Smooth muscle cell of the pulmonary artery (primary cell): Measurements from ENCODE around the gene CDRT4. TPM values are rescaled to one million over a fixed set of nuclear protein-coding genes. Genes with fewer than 3 reads are reported as not detected.

Experiments
- total RNA-seq: library from RNA; depleted of rRNA; stranded (reverse); fragments of >200 nt; gene quantifications from 2 replicates; pipeline ENCODE4 v1.2.3, GENCODE V29; 2014

Gene CDRT4
- 3.4 and 6.7 TPM in 2 replicates for total RNA-seq

DNA sequence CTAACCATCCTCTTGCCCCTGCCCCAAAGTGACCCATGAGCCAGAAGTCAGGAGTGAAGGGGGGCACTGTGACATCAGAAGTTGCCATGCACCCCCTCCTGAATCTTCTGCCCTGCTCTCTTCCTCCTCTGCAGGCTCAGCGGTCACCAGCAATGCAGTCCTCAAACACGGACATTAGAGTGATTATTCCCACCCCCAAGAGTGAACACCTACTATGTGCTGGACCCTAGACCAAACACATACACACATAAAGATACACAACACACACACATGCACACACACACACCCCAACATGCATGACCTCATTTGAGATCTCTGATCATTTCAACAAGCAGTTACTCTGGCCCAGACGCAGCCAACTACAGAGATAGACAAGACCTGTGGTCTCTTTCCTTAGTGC is at the start of gene CDRT4:
Gene CDRT4, minus strand, starts transcription at position 30 of the 400 bp plus-strand sequence. CDS start 27,383 bp downstream, outside the sequence.

Other genes starting within 250 kb of the CDRT4 start
- 68.1 and 78.1 TPM in 2 replicates for gene PMP22, start 202.3 kb downstream of the CDRT4 start, total RNA-seq
- 0.20 and 0.91 TPM in 2 replicates for gene TEKT3, start 126.0 kb downstream of the CDRT4 start, total RNA-seq
- gene TVP23C, start 95.9 kb upstream of the CDRT4 start, total RNA-seq = 31.9 and 32.8 TPM in 2 replicates
- 0.20 and 1.6 TPM in 2 replicates for gene FBXW10B, start 152.1 kb upstream of the CDRT4 start, total RNA-seq
- gene TRIM16, start 216.7 kb upstream of the CDRT4 start, total RNA-seq = 59.2 and 62.9 TPM in 2 replicates
- gene ZNF286A, start 232.1 kb upstream of the CDRT4 start, total RNA-seq = 25.3 and 37.9 TPM in 2 replicates